Measurements from ENCODE around the gene RBM8A.

DNA sequence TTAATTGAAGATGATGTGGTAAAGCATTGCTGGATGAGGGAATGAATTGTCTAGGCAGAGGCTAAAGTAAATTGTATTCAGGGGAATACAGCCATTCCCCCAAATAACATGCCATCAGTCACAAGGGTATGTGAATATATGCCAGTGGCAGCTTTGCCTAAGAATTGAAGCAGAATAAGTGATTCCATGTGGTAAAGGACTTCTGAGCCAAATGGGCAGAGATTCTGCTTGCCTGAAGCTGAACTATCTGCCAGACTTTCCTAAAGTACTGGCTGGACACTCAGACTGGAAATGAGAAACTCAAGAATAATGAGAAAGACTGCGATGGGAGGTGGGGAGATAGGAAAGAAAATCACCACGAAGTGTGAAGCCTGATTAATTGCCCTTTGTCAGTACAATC is 28.2 kb upstream of the RBM8A start:
- TF ChIP-seq CTCF (IDR thresholded peaks at IDR 0.05; ENCODE audit: low read depth, low read length) = no peak
- no peak for TF ChIP-seq POLR2A (IDR thresholded peaks at IDR 0.05; ENCODE audit: extremely low read depth, insufficient read length)

Data from NB4 (cell line).